Measurements from ENCODE around the gene SOX6. TPM values are rescaled to one million over a fixed set of nuclear protein-coding genes. Genes with fewer than 3 reads are reported as not detected.

SOX6 gene
- total and polyA plus RNA-seq, 2 donors (not counting 3 experiments of a cell fraction or from before 2014, with no cell fraction given) = 0.14 to 3.7 TPM

GRCh38 chr11:16380941-16381568, 24.7 kb upstream of the SOX6 start:
- Histone ChIP-seq H3K9ac (replicated peaks; ENCODE audit: extremely low read depth, insufficient read depth, low read length) (no peak overlapping the region), H3K79me2 (ENCODE audit: control insufficient read depth, insufficient read depth, low read length) (no peaks in the 10 kb centered on the region), H3K9me1 (replicated peaks; ENCODE audit: control insufficient read depth, extremely low read depth, insufficient read depth, low read length) (no peaks in the 10 kb centered on the region), H3K27me3 (ENCODE audit: control insufficient read depth in 2 of 2, insufficient read depth in 2 of 2, low read length in 2 of 2) (no peaks in the 10 kb centered on the region), H3K9me3 (replicated peaks; ENCODE audit: control insufficient read depth, insufficient read depth, low read length) (no peaks in the 10 kb centered on the region), H3K4me2 (ENCODE audit: insufficient read depth, low read length) (no peak overlapping the region), H3K4me3 (replicated peaks in 1 of 3; ENCODE audit: insufficient read depth in 1 of 3, low read depth in 1 of 3, low read length in 3 of 3) (no peak overlapping the region), H3K36me3 (ENCODE audit: control insufficient read depth in 2 of 2, extremely low read depth in 1 of 2, insufficient read depth in 2 of 2, low read length in 2 of 2) (no peaks in the 10 kb centered on the region), H2AFZ (ENCODE audit: low read depth, low read length) (no peak overlapping the region), H3K27ac (ENCODE audit: insufficient read depth, low read depth, low read length) (no peak overlapping the region), H4K20me1 (replicated peaks; ENCODE audit: control insufficient read depth, extremely low read depth, insufficient read depth, low read length) (no peaks in the 10 kb centered on the region), H3K4me1 (ENCODE audit: control insufficient read depth, extremely low read depth, insufficient read depth, low read length) (no peaks in the 10 kb centered on the region)
- POLR2A ChIA-PET = no interaction called here
- CTCF ChIA-PET = interaction anchor here (0.6 kb wide), 1 partner anchor 440 kb away, joined by 3 read pairs; no protein-coding TSS in a partner anchor
- BruUV-seq (replicated peaks) = no TSS peak
- FAIRE-seq = no peak
- TF ChIP-seq POLR2AphosphoS5 (IDR thresholded peaks at IDR 0.05; ENCODE audit: insufficient read depth, low read depth, low read length) (no peak), FOS (IDR thresholded peaks at IDR 0.05; ENCODE audit: borderline replicate concordance, insufficient read depth, low read length) (no peak), POLR2A (IDR thresholded peaks at IDR 0.05; ENCODE audit: low read depth, low read length) (no peak), GATA2 (IDR thresholded peaks at IDR 0.05; ENCODE audit: insufficient read depth, insufficient read length, low read depth, low read length) (no peak), CTCF (IDR thresholded peaks at IDR 0.05; ENCODE audit: extremely low read depth in 1 of 2, insufficient read depth in 1 of 2, low read depth in 1 of 2, low read length in 2 of 2) (no peak), JUN (IDR thresholded peaks at IDR 0.05; ENCODE audit: borderline replicate concordance, insufficient read depth, insufficient read length, low read depth) (no peak), EZH2 (IDR thresholded peaks at IDR 0.05; ENCODE audit: borderline replicate concordance, low read depth, low read length, severe bottlenecking) (no peak), MYC (IDR thresholded peaks at IDR 0.05; ENCODE audit: low read depth, low read length) (no peak)
- TF ChIP-seq, protein P1, sequence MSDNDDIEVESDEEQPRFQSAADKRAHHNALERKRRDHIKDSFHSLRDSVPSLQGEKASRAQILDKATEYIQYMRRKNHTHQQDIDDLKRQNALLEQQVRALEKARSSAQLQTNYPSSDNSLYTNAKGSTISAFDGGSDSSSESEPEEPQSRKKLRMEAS (IDR thresholded peaks at IDR 0.05; ENCODE audit: insufficient read depth, insufficient read length) = no peak
- intact Hi-C loops (cut with micrococcal nuclease) (no loop called here), dilution Hi-C loops (cut with MboI; ENCODE audit: extremely low pct_ligation_motif_present, low sequenced_read_pairs) (no loop called here)
- no peak for DNase-seq (ENCODE audit: low read depth, low spot score)
